Prostate gland (tissue), 2 donors: ENCODE data around the gene POMC. TPM values are rescaled to one million over a fixed set of nuclear protein-coding genes. Genes with fewer than 3 reads are reported as not detected.
"Not testable (repeated sequence)": the region's sequence is repeated elsewhere in the genome, so short reads cannot be mapped to it uniquely, and the experiment has no call there.

ENCODE experiments used
- DNase-seq: peaks from one replicate; pipeline ENCODE4 v3.0.0-alpha.2; 2019; ENCODE audit warnings: low spot score
- H3K27ac ChIP-seq, 2 donors: fragments of 200-600 bp; sonication (generic); 2 replicates each; pipeline ENCODE4 v1.5.1; 2017 to 2019
- H3K27me3 ChIP-seq: fragments of 200-600 bp; sonication (generic); replicated peaks from 2 replicates; pipeline ENCODE4 v1.5.1; 2019; ENCODE audit not compliant: insufficient read depth
- H3K36me3 ChIP-seq, 2 donors: fragments of 200-600 bp; sonication (generic); 1 replicate in 1 of 2; 2 replicates in 1 of 2; pipeline versions ENCODE4 v1.5.1 to v1.8.1; 2017 to 2019
- H3K4me1 ChIP-seq: fragments of 200-600 bp; sonication (generic); replicated peaks from 2 replicates; pipeline ENCODE4 v1.5.1; 2019
- H3K4me3 ChIP-seq, 2 donors: fragments of 200-600 bp; sonication (generic); 2 replicates each; pipeline ENCODE4 v1.5.1; 2017 to 2019
- H3K9me3 ChIP-seq: fragments of 200-600 bp; sonication (generic); 2 replicates; pipeline ENCODE4 v1.5.1; 2017
- CTCF ChIP-seq, 4 experiments: fragments of 200-600 bp in 2 of 4; fragments of 450-650 bp in 2 of 4; sonication (generic) in 2 of 4; IDR thresholded peaks; 1 replicate in 3 of 4; 2 replicates in 1 of 4; pipeline ENCODE4 v1.5.1; 2016 to 2019; ENCODE audit warnings: antibody characterized with exemption in 4 of 4, mild to moderate bottlenecking in 2 of 4, moderate library complexity in 2 of 4
- POLR2A ChIP-seq: fragments of 450-650 bp; IDR thresholded peaks from one replicate; pipeline ENCODE4 v1.6.1; 2016; ENCODE audit warnings: antibody characterized with exemption, mild to moderate bottlenecking
- POLR2AphosphoS5 ChIP-seq: sonication (generic); formaldehyde crosslinking; IDR thresholded peaks from one replicate; pipeline ENCODE4 v1.6.1; 2017; ENCODE audit warnings: antibody characterized with exemption
- WGBS: methylation state at CpG from one replicate; pipeline ENCODE4 v1.1.5; 2018; 5-methylcytosine and 5-hydroxymethylcytosine counted together
- intact Hi-C: fragments of 100-400 bp; cut with DNase I; formaldehyde crosslinking; loops from one replicate; pipeline ENCODE4 v1.14.2; 2022
- total RNA-seq, 2 donors: library from RNA; depleted of rRNA; stranded (reverse); fragments of >200 nt; gene quantifications; one replicate each; pipeline ENCODE4 v1.1.0, GENCODE V29; 2016

Gene POMC
- total RNA-seq, 2 donors from 2014 or later = 2.6 to 31.0 TPM

- DNase-seq = no peak
- 87% methylated on average over 10 of the region's 10 CpGs for WGBS
- H3K36me3 ChIP-seq = no peaks in the 10 kb centered on the region
- intact Hi-C loops = no loop called here
- TF ChIP-seq POLR2A (no peak), CTCF (IDR thresholded peaks at IDR 0.05) (no peak), POLR2AphosphoS5 (no peak)
- no peak overlapping the region for H3K4me3 ChIP-seq
- no peaks in the 10 kb centered on the region for H3K4me1 ChIP-seq
- no peaks in the 10 kb centered on the region for H3K27me3 ChIP-seq
- no peaks in the 10 kb centered on the region for H3K9me3 ChIP-seq
- no peak overlapping the region for H3K27ac ChIP-seq
Measured at GRCh38 chr2:25155401-25155800, 13.0 kb downstream of the POMC start.

GRCh38 chr2:25151718-25152117, 16.7 kb downstream of the POMC start:
- Histone ChIP-seq H3K4me1 (no peaks in the 10 kb centered on the region), H3K27me3 (no peaks in the 10 kb centered on the region), H3K4me3 (no peak overlapping the region), H3K27ac (no peak overlapping the region), H3K36me3 (no peaks in the 10 kb centered on the region), H3K9me3 (no peaks in the 10 kb centered on the region)
- intact Hi-C loops = no loop called here
- 89% methylated on average over 12 of the region's 12 CpGs for WGBS
- no peak for TF ChIP-seq CTCF (IDR thresholded peaks at IDR 0.05)
- no peak for DNase-seq

- H3K4me1 ChIP-seq, H3K27me3 ChIP-seq, H3K36me3 ChIP-seq, H3K27ac ChIP-seq, H3K9me3 ChIP-seq, DNase-seq, H3K4me3 ChIP-seq, intact Hi-C loops: not testable (repeated sequence)
- WGBS = 87% methylated on average over 5 of the region's 5 CpGs
Measured at GRCh38 chr2:25150993-25151392, 17.4 kb downstream of the POMC start.

GRCh38 chr2:25149646-25150045, 18.7 kb downstream of the POMC start:
- TF ChIP-seq CTCF (IDR thresholded peaks at IDR 0.05) = no peak
- TF ChIP-seq POLR2AphosphoS5 = no peak
- TF ChIP-seq POLR2A = no peak
- H3K9me3 ChIP-seq = no peaks in the 10 kb centered on the region
- no peaks in the 10 kb centered on the region for H3K27me3 ChIP-seq
- no peak overlapping the region for H3K4me3 ChIP-seq
- WGBS = 94% methylated on average over 6 of the region's 6 CpGs
- intact Hi-C loops = no loop called here
- no peak for DNase-seq
- no peaks in the 10 kb centered on the region for H3K36me3 ChIP-seq
- no peaks in the 10 kb centered on the region for H3K4me1 ChIP-seq
- no peak overlapping the region for H3K27ac ChIP-seq

- no peak for DNase-seq
- H3K36me3 ChIP-seq = no peaks in the 10 kb centered on the region
- intact Hi-C loops = no loop called here
- no peak overlapping the region for H3K27ac ChIP-seq
- no peaks in the 10 kb centered on the region for H3K9me3 ChIP-seq
- no peak for TF ChIP-seq POLR2A
- TF ChIP-seq POLR2AphosphoS5 = no peak
- TF ChIP-seq CTCF (IDR thresholded peaks at IDR 0.05) = no peak
- H3K4me3 ChIP-seq = no peak overlapping the region
- H3K4me1 ChIP-seq = no peaks in the 10 kb centered on the region
- H3K27me3 ChIP-seq = no peaks in the 10 kb centered on the region
- 95% methylated on average over 10 of the region's 10 CpGs for WGBS
Measured at GRCh38 chr2:25146896-25147295, 21.5 kb downstream of the POMC start.

- Histone ChIP-seq H3K36me3 (no peaks in the 10 kb centered on the region), H3K27me3 (no peaks in the 10 kb centered on the region), H3K4me3 (no peak overlapping the region), H3K27ac (no peak overlapping the region), H3K9me3 (no peaks in the 10 kb centered on the region), H3K4me1 (no peaks in the 10 kb centered on the region)
- no peak for DNase-seq
- no peak for TF ChIP-seq CTCF (IDR thresholded peaks at IDR 0.05)
- TF ChIP-seq POLR2A = no peak
- no peak for TF ChIP-seq POLR2AphosphoS5
- intact Hi-C loops = no loop called here
- WGBS = 87% methylated on average over 6 of the region's 6 CpGs
Measured at GRCh38 chr2:25145803-25146202, 22.6 kb downstream of the POMC start.
